GM18498 (cell line): Measurements from ENCODE around the gene ISOC2.
"Not testable (repeated sequence)": the region's sequence is repeated elsewhere in the genome, so short reads cannot be mapped to it uniquely, and the experiment has no call there.

Experiments used
- ATAC-seq: cut with Tn5 transposase; IDR thresholded peaks from one replicate; pipeline ENCODE4 v1.9.1; 2021; ENCODE audit warnings: mild to moderate bottlenecking, moderate library complexity; ENCODE audit not compliant: unreplicated experiment

The ISOC2 gene

GRCh38 chr19:55418185-55418584 is 43.3 kb downstream of the ISOC2 start:
- ATAC-seq, result no peak

- ATAC-seq, result no peak
Measured at GRCh38 chr19:55410168-55410567, 51.3 kb downstream of the ISOC2 start.

GRCh38 chr19:55409179-55409578 is 52.3 kb downstream of the ISOC2 start:
- ATAC-seq, result not testable (repeated sequence)

GRCh38 chr19:55408533-55408872 is 52.9 kb downstream of the ISOC2 start:
- ATAC-seq, result no peak

GRCh38 chr19:55407800-55408532 is 53.5 kb downstream of the ISOC2 start:
- ATAC-seq, result peak; percentile 80

- not testable (repeated sequence) for ATAC-seq
Measured at GRCh38 chr19:55407550-55407799, 54.0 kb downstream of the ISOC2 start, which contains the start of gene UBE2S. UBE2S (minus strand) TSS chr19:55407788; CDS start chr19:55407589, 199 bp downstream.

- ATAC-seq, result peak; percentile 21
Measured at GRCh38 chr19:55406826-55407549, 54.5 kb downstream of the ISOC2 start.

GRCh38 chr19:55406091-55406825 is 55.2 kb downstream of the ISOC2 start:
- ATAC-seq, result no peak

- ATAC-seq, result no peak
Measured at GRCh38 chr19:55405638-55406037, 55.8 kb downstream of the ISOC2 start.
